Tibial artery (tissue), 4 donors: ENCODE results near the gene CDC25A.

Experiments used
- DNase-seq, 2 donors: peaks; one replicate each; pipeline ENCODE4 v3.0.0-alpha.2; 2019
- H3K27ac ChIP-seq, 2 donors: fragments of 200-600 bp; sonication (generic) in 1 of 2; 1 replicate in 1 of 2; 2 replicates in 1 of 2; pipeline ENCODE4 v1.5.1; 2018 to 2019; ENCODE audit warnings: mild to moderate bottlenecking in 1 of 2
- H3K27me3 ChIP-seq, 2 donors: fragments of 200-600 bp; sonication (generic) in 1 of 2; one replicate each; pipeline versions ENCODE4 v1.5.1 to v1.6.0; 2016 to 2019
- H3K36me3 ChIP-seq, 3 donors: fragments of 200-600 bp; sonication (generic) in 2 of 3; one replicate each; pipeline ENCODE4 v1.5.1; 2016 to 2019; ENCODE audit warnings: mild to moderate bottlenecking in 2 of 3
- H3K4me1 ChIP-seq, 4 donors: fragments of 200-600 bp; sonication (generic) in 2 of 4; 1 replicate in 3 of 4; 2 replicates in 1 of 4; pipeline ENCODE4 v1.5.1; 2016 to 2019
- H3K4me3 ChIP-seq, 2 donors: fragments of 200-600 bp; sonication (generic) in 1 of 2; 1 replicate in 1 of 2; 2 replicates in 1 of 2; pipeline ENCODE4 v1.5.1; 2018 to 2019; ENCODE audit warnings: mild to moderate bottlenecking in 2 of 2
- H3K9me3 ChIP-seq, 3 donors: fragments of 200-600 bp; sonication (generic) in 1 of 3; one replicate each; pipeline ENCODE4 v1.5.1; 2016 to 2019
- intact Hi-C: fragments of 100-400 bp; cut with DNase I; formaldehyde crosslinking; loops from one replicate; pipeline ENCODE4 v1.15.0; 2023; ENCODE audit warnings: low total_unique reads
- TF ChIP-seq, protein P1 (sequence below), 2 experiments: fragments of 200-600 bp in 1 of 2; fragments of 450-650 bp in 1 of 2; IDR thresholded peaks; one replicate each; pipeline ENCODE4 v1.5.1; 2017 to 2019; ENCODE audit warnings: antibody characterized with exemption in 2 of 2, mild to moderate bottlenecking in 1 of 2, moderate library complexity in 1 of 2

The CDC25A gene

DNA sequence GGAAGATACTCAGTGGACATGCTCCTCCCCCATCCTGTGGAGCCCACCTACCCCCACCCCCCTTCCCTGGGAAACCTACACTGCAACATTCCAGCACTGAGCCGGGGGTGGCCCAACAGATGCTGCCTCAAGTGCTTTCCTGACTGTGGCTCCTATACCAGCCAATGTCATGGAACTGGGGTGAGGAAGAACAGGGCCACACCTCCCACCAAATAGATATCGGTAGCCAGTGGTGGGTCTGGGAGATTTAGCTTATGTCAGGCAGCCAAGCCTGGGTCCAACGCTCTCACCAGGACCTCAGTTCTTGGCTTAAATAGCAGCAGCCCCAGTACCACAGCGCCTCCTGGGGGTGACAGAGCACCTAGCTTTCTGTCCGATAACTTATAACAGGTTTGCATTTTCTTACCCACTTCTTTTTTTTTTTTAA is 30.3 kb downstream of the CDC25A start:
- H3K36me3 ChIP-seq: peaks cover 0 to 37% (median 0%) of the 10 kb centered on the region in 3 donors
- no peaks in the 10 kb centered on the region for H3K4me1 ChIP-seq
- intact Hi-C loops: loop anchor here (10.0 kb wide), 1 partner anchor 163 kb away; no protein-coding TSS in a partner anchor

DNA sequence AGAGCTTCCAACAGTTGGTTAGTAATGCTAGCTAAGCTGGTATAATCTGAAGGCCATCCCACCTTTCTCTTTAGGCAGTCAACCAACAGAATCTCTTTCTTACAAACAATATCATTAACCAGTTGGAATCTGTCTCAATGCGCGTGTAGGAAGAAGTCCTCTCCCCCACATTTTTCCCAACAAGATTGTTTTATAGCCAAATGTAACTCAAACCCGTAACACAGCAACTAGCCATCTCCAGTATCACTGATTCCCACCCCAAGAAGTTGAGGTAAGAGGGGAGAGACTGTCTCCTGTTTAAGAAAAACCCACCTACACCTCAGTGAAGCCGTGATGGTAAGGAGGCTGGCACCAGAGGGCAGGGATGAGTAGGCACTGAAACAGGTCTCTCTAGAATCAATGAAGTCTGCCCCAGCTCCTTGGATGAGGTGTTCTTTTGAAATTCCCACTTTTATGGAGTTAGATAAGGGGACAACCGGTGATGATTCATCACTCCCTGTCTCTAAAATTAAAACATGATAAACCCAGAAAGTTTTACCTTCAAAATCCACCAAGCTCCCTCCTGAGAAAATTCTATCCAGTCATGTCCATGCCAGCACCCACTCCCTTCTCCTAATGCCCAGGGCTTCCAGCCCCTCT is 30.9 kb downstream of the CDC25A start:
- H3K4me3 ChIP-seq: no peak overlapping the region
- peaks cover 0 to 33% (median 0%) of the 10 kb centered on the region in 3 donors for H3K36me3 ChIP-seq
- no peaks in the 10 kb centered on the region for H3K27me3 ChIP-seq
- H3K4me1 ChIP-seq: peaks cover 0 to 4% (median under 1%) of the 10 kb centered on the region in 4 donors
- intact Hi-C loops: loop anchor here (10.0 kb wide), 1 partner anchor 163 kb away; no protein-coding TSS in a partner anchor
- DNase-seq: no peak
- H3K9me3 ChIP-seq: no peaks in the 10 kb centered on the region
- TF ChIP-seq, protein P1, sequence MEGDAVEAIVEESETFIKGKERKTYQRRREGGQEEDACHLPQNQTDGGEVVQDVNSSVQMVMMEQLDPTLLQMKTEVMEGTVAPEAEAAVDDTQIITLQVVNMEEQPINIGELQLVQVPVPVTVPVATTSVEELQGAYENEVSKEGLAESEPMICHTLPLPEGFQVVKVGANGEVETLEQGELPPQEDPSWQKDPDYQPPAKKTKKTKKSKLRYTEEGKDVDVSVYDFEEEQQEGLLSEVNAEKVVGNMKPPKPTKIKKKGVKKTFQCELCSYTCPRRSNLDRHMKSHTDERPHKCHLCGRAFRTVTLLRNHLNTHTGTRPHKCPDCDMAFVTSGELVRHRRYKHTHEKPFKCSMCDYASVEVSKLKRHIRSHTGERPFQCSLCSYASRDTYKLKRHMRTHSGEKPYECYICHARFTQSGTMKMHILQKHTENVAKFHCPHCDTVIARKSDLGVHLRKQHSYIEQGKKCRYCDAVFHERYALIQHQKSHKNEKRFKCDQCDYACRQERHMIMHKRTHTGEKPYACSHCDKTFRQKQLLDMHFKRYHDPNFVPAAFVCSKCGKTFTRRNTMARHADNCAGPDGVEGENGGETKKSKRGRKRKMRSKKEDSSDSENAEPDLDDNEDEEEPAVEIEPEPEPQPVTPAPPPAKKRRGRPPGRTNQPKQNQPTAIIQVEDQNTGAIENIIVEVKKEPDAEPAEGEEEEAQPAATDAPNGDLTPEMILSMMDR (IDR thresholded peaks at IDR 0.05): no peak
- H3K27ac ChIP-seq: no peak overlapping the region

More for the DNA sequence above, 30.3 kb downstream of the CDC25A start:
- DNase-seq: peak; percentile 45 to 72
- TF ChIP-seq, protein P1 (IDR thresholded peaks at IDR 0.05): peak; percentile 56 to 62
- no peaks in the 10 kb centered on the region for H3K9me3 ChIP-seq
- H3K27me3 ChIP-seq: no peaks in the 10 kb centered on the region
- no peak overlapping the region for H3K4me3 ChIP-seq
- H3K27ac ChIP-seq: no peak overlapping the region

- H3K27ac ChIP-seq: no peak overlapping the region
- no peaks in the 10 kb centered on the region for H3K27me3 ChIP-seq
- peaks cover 0 to 22% (median 0%) of the 10 kb centered on the region in 3 donors for H3K36me3 ChIP-seq
- no peak overlapping the region for H3K4me3 ChIP-seq
- peaks cover 0 to 14% (median 6%) of the 10 kb centered on the region in 4 donors for H3K4me1 ChIP-seq
- no peak for DNase-seq
- TF ChIP-seq, protein P1 (IDR thresholded peaks at IDR 0.05): no peak
- no peaks in the 10 kb centered on the region for H3K9me3 ChIP-seq
- intact Hi-C loops: loop anchor here (10.0 kb wide), 1 partner anchor 161 kb away; no protein-coding TSS in a partner anchor
Measured at GRCh38 chr3:48156163-48156562, 32.1 kb downstream of the CDC25A start.

GRCh38 chr3:48155122-48155521 is 33.1 kb downstream of the CDC25A start:
- Histone ChIP-seq H3K4me1 (peaks cover 0 to 19% (median 8%) of the 10 kb centered on the region in 4 donors), H3K9me3 (no peaks in the 10 kb centered on the region), H3K36me3 (peaks cover 0 to 16% (median 0%) of the 10 kb centered on the region in 3 donors), H3K4me3 (no peak overlapping the region), H3K27me3 (no peaks in the 10 kb centered on the region), H3K27ac (no peak overlapping the region)
- no peak for DNase-seq
- intact Hi-C loops: loop anchor here (10.0 kb wide), 1 partner anchor 160 kb away; no protein-coding TSS in a partner anchor
- TF ChIP-seq, protein P1 (IDR thresholded peaks at IDR 0.05): no peak

- TF ChIP-seq, protein P1 (IDR thresholded peaks at IDR 0.05): no peak
- intact Hi-C loops: loop anchor here (5.0 to 10.0 kb wide), 2 partner anchors 157 to 310 kb away; no protein-coding TSS in a partner anchor
- Histone ChIP-seq H3K4me1 (peaks cover 0 to 19% (median 8%) of the 10 kb centered on the region in 4 donors), H3K36me3 (no peaks in the 10 kb centered on the region), H3K9me3 (no peaks in the 10 kb centered on the region), H3K27ac (no peak overlapping the region), H3K4me3 (no peak overlapping the region), H3K27me3 (no peaks in the 10 kb centered on the region)
- DNase-seq: no peak
Measured at GRCh38 chr3:48151807-48152427, 36.3 kb downstream of the CDC25A start.
